ENCODE measurements around the gene AP3M1. TPM values are rescaled to one million over a fixed set of nuclear protein-coding genes. Genes with fewer than 3 reads are reported as not detected.

Gene AP3M1
- total RNA-seq, 1 experiment from 2014 or later = 37.4 TPM

DNA sequence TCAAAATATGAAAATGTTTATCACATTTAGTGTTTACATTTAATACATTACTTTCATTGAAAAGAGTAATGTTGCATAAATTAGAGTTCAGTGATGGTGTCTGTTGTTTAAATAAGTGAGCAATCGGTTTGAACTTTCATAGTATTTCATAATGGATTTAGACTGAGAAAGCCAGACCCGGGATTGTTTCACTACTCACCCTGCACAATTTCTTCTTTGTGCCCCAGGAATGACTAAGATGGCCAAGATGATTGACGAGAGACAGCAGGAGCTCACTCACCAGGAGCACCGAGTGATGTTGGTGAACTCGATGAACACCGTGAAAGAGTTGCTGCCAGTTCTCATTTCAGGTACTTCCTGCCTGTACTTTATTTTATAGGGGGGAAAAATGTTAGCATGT lies 78.1 kb downstream of the AP3M1 start:
- Histone ChIP-seq H3K79me2 (ENCODE audit: insufficient read depth, low read length) (no peaks in the 10 kb centered on the region; the same call in 1 of the 2 replicates), H3K27ac (ENCODE audit: insufficient read length, low read depth, low read length) (no peak overlapping the region)
- H3K27ac Mint-ChIP-seq = peak overlapping the region in 2 of 3 experiments; percentile 23 to 85; a peak in 3 of 7 replicates

More for the DNA sequence above, 78.1 kb downstream of the AP3M1 start:
- no peaks in the 10 kb centered on the region for H3K27me3 Mint-ChIP-seq (ENCODE audit: low read depth)
- no peaks in the 10 kb centered on the region for H4K20me1 ChIP-seq (ENCODE audit: control insufficient read depth, insufficient read depth, insufficient read length)
- H3K9me3 ChIP-seq (ENCODE audit: control insufficient read depth, low read depth, low read length) = no peaks in the 10 kb centered on the region
- H3K9ac ChIP-seq (ENCODE audit: extremely low read depth, insufficient read length, low read length) = no peak overlapping the region
- no peak overlapping the region for H4K5ac ChIP-seq (ENCODE audit: insufficient read length, low read depth, low read length)
- H2BK120ac ChIP-seq (ENCODE audit: low read depth, low read length, poor library complexity, severe bottlenecking) = no peak overlapping the region
- H3K36me3 Mint-ChIP-seq (ENCODE audit: insufficient read depth in 1 of 3, low read depth in 3 of 3) = peaks cover 35 to 62% (median 47%) of the 10 kb centered on the region in 3 experiments; a peak in 6 of 7 replicates
- H2BK20ac ChIP-seq (ENCODE audit: low read depth, low read length, poor library complexity, severe bottlenecking) = no peak overlapping the region
- H3K18ac ChIP-seq (ENCODE audit: insufficient read length, low read depth, low read length) = no peak overlapping the region
- no peak overlapping the region for H2AFZ ChIP-seq (ENCODE audit: low read length)
- DNase-seq = no peak
- WGBS (ENCODE audit: extremely low coverage, insufficient read length, low lambda C conversion rate) = no CpG with 5 or more reads among the region's 6 CpGs
- H3K4me1 ChIP-seq (ENCODE audit: insufficient read depth, low read length) = peaks cover 4% of the 10 kb centered on the region; the same call in 1 of the 2 replicates
- no peak overlapping the region for H3K23ac ChIP-seq (ENCODE audit: insufficient read length, low read depth, low read length)
- no peak overlapping the region for H3K4ac ChIP-seq (ENCODE audit: low read depth, low read length)
- H3K79me1 ChIP-seq (ENCODE audit: insufficient read depth, low read depth, low read length, poor library complexity, severe bottlenecking) = no peaks in the 10 kb centered on the region
- H4K91ac ChIP-seq (ENCODE audit: insufficient read length, low read depth, low read length) = no peak overlapping the region
- H3K4me2 ChIP-seq (ENCODE audit: insufficient read depth, insufficient read length, low read length) = no peak overlapping the region
- no peak overlapping the region for H3K14ac ChIP-seq (ENCODE audit: insufficient read depth, low read length)
- H3K4me1 Mint-ChIP-seq = peaks cover 36 to 44% of the 10 kb centered on the region in 2 experiments
- H3T11ph ChIP-seq (ENCODE audit: low read length) = no peak overlapping the region
- H3K9me3 Mint-ChIP-seq = no peaks in the 10 kb centered on the region
- no peak overlapping the region for H2BK12ac ChIP-seq (ENCODE audit: insufficient read length, low read depth, low read length)
- no peak overlapping the region for H4K8ac ChIP-seq (replicated peaks; ENCODE audit: insufficient read length, low read depth, low read length)
- no peak overlapping the region for H2BK5ac ChIP-seq (ENCODE audit: insufficient read length, low read length)
- no peak overlapping the region; a peak in 1 of 5 replicates for H3K4me3 Mint-ChIP-seq
- no peaks in the 10 kb centered on the region for H3K23me2 ChIP-seq (ENCODE audit: insufficient read length, low read depth, low read length, poor library complexity, severe bottlenecking)
- H3K27me3 ChIP-seq (ENCODE audit: insufficient read depth, low read length) = no peaks in the 10 kb centered on the region
- TF ChIP-seq, protein P1, sequence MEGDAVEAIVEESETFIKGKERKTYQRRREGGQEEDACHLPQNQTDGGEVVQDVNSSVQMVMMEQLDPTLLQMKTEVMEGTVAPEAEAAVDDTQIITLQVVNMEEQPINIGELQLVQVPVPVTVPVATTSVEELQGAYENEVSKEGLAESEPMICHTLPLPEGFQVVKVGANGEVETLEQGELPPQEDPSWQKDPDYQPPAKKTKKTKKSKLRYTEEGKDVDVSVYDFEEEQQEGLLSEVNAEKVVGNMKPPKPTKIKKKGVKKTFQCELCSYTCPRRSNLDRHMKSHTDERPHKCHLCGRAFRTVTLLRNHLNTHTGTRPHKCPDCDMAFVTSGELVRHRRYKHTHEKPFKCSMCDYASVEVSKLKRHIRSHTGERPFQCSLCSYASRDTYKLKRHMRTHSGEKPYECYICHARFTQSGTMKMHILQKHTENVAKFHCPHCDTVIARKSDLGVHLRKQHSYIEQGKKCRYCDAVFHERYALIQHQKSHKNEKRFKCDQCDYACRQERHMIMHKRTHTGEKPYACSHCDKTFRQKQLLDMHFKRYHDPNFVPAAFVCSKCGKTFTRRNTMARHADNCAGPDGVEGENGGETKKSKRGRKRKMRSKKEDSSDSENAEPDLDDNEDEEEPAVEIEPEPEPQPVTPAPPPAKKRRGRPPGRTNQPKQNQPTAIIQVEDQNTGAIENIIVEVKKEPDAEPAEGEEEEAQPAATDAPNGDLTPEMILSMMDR (conservative IDR thresholded peaks at IDR 0.05) = no peak
- no peak overlapping the region for H2BK15ac ChIP-seq (ENCODE audit: low read depth, low read length)
- H2AK5ac ChIP-seq (ENCODE audit: insufficient read length, low read length) = no peak overlapping the region
- no peak overlapping the region for H3K56ac ChIP-seq (ENCODE audit: insufficient read length, low read depth, low read length)

Data from H9 (cell line).